HepG2 (cell line): ENCODE data around the gene ERVH48-1. TPM values are rescaled to one million over a fixed set of nuclear protein-coding genes. Genes with fewer than 3 reads are reported as not detected.

Source experiments
- AGO2 ChIP-seq: fragments of 200-400 bp; formaldehyde crosslinking; optimal IDR thresholded peaks from 2 replicates; pipeline ENCODE3; 2017; ENCODE audit warnings: mild to moderate bottlenecking, low read depth, low read length, moderate library complexity
- ATF4 ChIP-seq, 2 experiments: fragments of 450-650 bp in 1 of 2; sonication (generic) in 1 of 2; formaldehyde crosslinking; IDR thresholded peaks; 2 replicates each; pipeline versions ENCODE4 v1.5.0 to v1.8.0; 2020 to 2022; ENCODE audit warnings: mild to moderate bottlenecking in 1 of 2, missing genetic modification reagents in 1 of 2
- HNRNPUL1 ChIP-seq: fragments of 200-400 bp; formaldehyde crosslinking; IDR thresholded peaks from 2 replicates; pipeline ENCODE4 v1.6.1; 2017; ENCODE audit warnings: low read depth, mild to moderate bottlenecking, low read length, moderate library complexity
- NFE2L1 ChIP-seq: sonication (generic); formaldehyde crosslinking; IDR thresholded peaks from 2 replicates; pipeline ENCODE4 v1.4.0; 2020; ENCODE audit warnings: missing genetic modification reagents, mild to moderate bottlenecking, borderline replicate concordance
- NR0B2 ChIP-seq: sonication (generic); formaldehyde crosslinking; IDR thresholded peaks from 2 replicates; pipeline ENCODE4 v1.4.0; 2020; ENCODE audit warnings: mild to moderate bottlenecking, missing genetic modification reagents
- RAD21 ChIP-seq: fragments of 450-650 bp; formaldehyde crosslinking; IDR thresholded peaks from 2 replicates; pipeline ENCODE4 v1.5.0; 2020; ENCODE audit warnings: mild to moderate bottlenecking
- SMAD9 ChIP-seq: sonication (generic); formaldehyde crosslinking; IDR thresholded peaks from 2 replicates; pipeline ENCODE4 v1.5.1; 2020; ENCODE audit warnings: mild to moderate bottlenecking, missing genetic modification reagents
- TSC22D2 ChIP-seq: sonication (generic); formaldehyde crosslinking; IDR thresholded peaks from 2 replicates; pipeline ENCODE4 v1.5.1; 2020; ENCODE audit warnings: missing genetic modification reagents, mild to moderate bottlenecking, borderline replicate concordance
- U2AF2 ChIP-seq: fragments of 200-400 bp; formaldehyde crosslinking; IDR thresholded peaks from 2 replicates; pipeline ENCODE4 v1.6.1; 2017; ENCODE audit warnings: low read depth, mild to moderate bottlenecking, low read length
- ZBED4 ChIP-seq: sonication (generic); formaldehyde crosslinking; IDR thresholded peaks from 2 replicates; pipeline ENCODE4 v1.4.0; 2020; ENCODE audit warnings: missing genetic modification reagents, borderline replicate concordance
- ZBTB38 ChIP-seq: sonication (generic); formaldehyde crosslinking; IDR thresholded peaks from 2 replicates; pipeline ENCODE4 v1.5.1; 2020; ENCODE audit warnings: mild to moderate bottlenecking, missing genetic modification reagents
- ZNF280D ChIP-seq: sonication (generic); formaldehyde crosslinking; IDR thresholded peaks from 2 replicates; pipeline ENCODE4 v1.5.1; 2020; ENCODE audit warnings: mild to moderate bottlenecking, missing genetic modification reagents
- ZNF446 ChIP-seq: sonication (generic); formaldehyde crosslinking; IDR thresholded peaks from 2 replicates; pipeline ENCODE4 v1.5.0; 2020; ENCODE audit warnings: mild to moderate bottlenecking, missing genetic modification reagents
- ZNF512B ChIP-seq: sonication (generic); formaldehyde crosslinking; IDR thresholded peaks from 2 replicates; pipeline ENCODE4 v1.5.1; 2020; ENCODE audit warnings: missing genetic modification reagents, mild to moderate bottlenecking, borderline replicate concordance
- ZNF713 ChIP-seq: sonication (generic); formaldehyde crosslinking; IDR thresholded peaks from 2 replicates; pipeline ENCODE4 v1.4.0; 2020; ENCODE audit warnings: mild to moderate bottlenecking, missing genetic modification reagents
- ZNF781 ChIP-seq: sonication (generic); formaldehyde crosslinking; IDR thresholded peaks from 2 replicates; pipeline ENCODE4 v1.5.1; 2020; ENCODE audit warnings: borderline replicate concordance, mild to moderate bottlenecking, missing genetic modification reagents; ENCODE audit errors: not compliant biosample characterization
- polyA plus RNA-seq, 8 experiments: library from polyadenylated mRNA; depleted of rRNA in 3 of 8; stranded (reverse) in 7 of 8; unstranded in 1 of 8; fragments of >200 nt; fragmentation: Illumina TruSeq in 4 of 8; extraction: Trizol in 4 of 8; gene quantifications; 2 replicates each; pipeline versions ENCODE4 v1.2.1 to v1.2.3, GENCODE V29; 2011 to 2016; ENCODE audit warnings: low read depth in 4 of 8, missing spikeins in 1 of 8, mixed read lengths in 1 of 8; ENCODE audit not compliant: insufficient read depth in 1 of 8
- total RNA-seq, 5 experiments: library from RNA; depleted of rRNA; stranded (reverse); fragments of >200 nt; fragmentation: Illumina TruSeq; extraction: Trizol; gene quantifications; 2 replicates each; pipeline ENCODE4 v1.2.3, GENCODE V29; 2016; ENCODE audit warnings: low read depth in 1 of 5

Gene ERVH48-1
- total and polyA plus RNA-seq, 2 of the 13 experiments (the other 11 are each of a cell fraction or from before 2014, with no cell fraction given): 1.8 TPM; not detected in 1

GRCh38 chr21:42892582-42892930 lies 32.9 kb downstream of the ERVH48-1 start (continued):
- 0 out of 2 replicates have a peak, but pooled peaks have one; percentile 34 for TF ChIP-seq U2AF2
- TF ChIP-seq TSC22D2 (CRISPR knock-in tag): peak; percentile 20; the same call in 1 of the 2 replicates
- TF ChIP-seq HNRNPUL1: no peak
- peak in 1 of 2 experiments; percentile 24; a peak in 1 of 4 replicates for TF ChIP-seq ATF4 (CRISPR knock-in tag; IDR thresholded peaks at IDR 0.05)
- peak; percentile 87 for TF ChIP-seq ZNF446 (CRISPR knock-in tag)
- TF ChIP-seq ZNF280D (CRISPR knock-in tag): 0 out of 2 replicates have a peak, but pooled peaks have one; percentile 58
- TF ChIP-seq ZBED4: 0 out of 2 replicates have a peak, but pooled peaks have one; percentile 10
- TF ChIP-seq NFE2L1 (CRISPR knock-in tag): 0 out of 2 replicates have a peak, but pooled peaks have one; percentile 48
- TF ChIP-seq ZNF512B: 0 out of 2 replicates have a peak, but pooled peaks have one; percentile 6
- TF ChIP-seq NR0B2 (CRISPR knock-in tag): 0 out of 2 replicates have a peak, but pooled peaks have one; percentile 1
- TF ChIP-seq SMAD9: no peak
- TF ChIP-seq ZNF781: peak; percentile 36
- peak; percentile 41 for TF ChIP-seq AGO2
- TF ChIP-seq ZBTB38 (CRISPR knock-in tag): peak; percentile 6; the same call in 1 of the 2 replicates
- TF ChIP-seq RAD21: 0 out of 2 replicates have a peak, but pooled peaks have one; percentile 12
- 0 out of 2 replicates have a peak, but pooled peaks have one; percentile 68 for TF ChIP-seq ZNF713 (CRISPR knock-in tag)
